WTC11 (cell line): ENCODE data around the gene ZGLP1. TPM values are rescaled to one million over a fixed set of nuclear protein-coding genes. Genes with fewer than 3 reads are reported as not detected.
A peak's percentile ranks its signal among the peaks of the same experiment; 100 is the strongest.

Experiments
- ATAC-seq: fragments of 200-7000 bp; cut with Tn5 transposase; 2 replicates; pipeline ENCODE4 v1.10.0; 2021; ENCODE audit warnings: mild to moderate bottlenecking, moderate library complexity
- Bru-seq: library from RNA; stranded (reverse); fragments of 400-500 nt; gene quantifications from one replicate; lab custom pipeline; 2021; lab: Mats Ljungman, UMichigan
- CTCF ChIA-PET: fragments of 300-600 bp; sonication (Branson Sonifier 250); formaldehyde crosslinking; loops from one replicate; lab custom pipeline; 2021; ENCODE audit warnings: antibody characterized with exemption; lab: Charles Lee
- POLR2A ChIA-PET: fragments of 350-600 bp; sonication (Branson Sonifier 250); formaldehyde crosslinking; loops from one replicate; lab custom pipeline; 2021; ENCODE audit warnings: antibody characterized with exemption; lab: Charles Lee
- DNase-seq: peaks from one replicate; pipeline ENCODE4 v3.0.0; 2021; ENCODE audit warnings: low spot score
- H3K27ac Mint-ChIP-seq: 2 replicates; pipeline ENCODE4 v1.8.0; 2021; ENCODE audit warnings: mixed read lengths
- H3K27me3 Mint-ChIP-seq: 2 replicates; pipeline ENCODE4 v1.8.0; 2021; ENCODE audit warnings: low read depth, mild to moderate bottlenecking, moderate library complexity, mixed read lengths
- H3K36me3 Mint-ChIP-seq: 2 replicates; pipeline ENCODE4 v1.8.0; 2021; ENCODE audit warnings: mixed read lengths
- H3K4me1 Mint-ChIP-seq: 2 replicates; pipeline ENCODE4 v1.8.0; 2022; ENCODE audit warnings: mixed read lengths
- H3K4me3 Mint-ChIP-seq: 2 replicates; pipeline ENCODE4 v1.8.0; 2021; ENCODE audit warnings: mild to moderate bottlenecking, moderate library complexity, mixed read lengths
- H3K9me3 Mint-ChIP-seq: 2 replicates; pipeline ENCODE4 v1.8.0; 2021; ENCODE audit warnings: mixed read lengths
- ARID4B ChIP-seq: sonication (generic); formaldehyde crosslinking; IDR thresholded peaks from 2 replicates; pipeline ENCODE4 v1.8.0; 2023; ENCODE audit warnings: missing genetic modification reagents, mild to moderate bottlenecking, borderline replicate concordance
- E2F1 ChIP-seq: sonication (generic); formaldehyde crosslinking; IDR thresholded peaks from 2 replicates; pipeline ENCODE4 v1.8.0; 2022; ENCODE audit warnings: mild to moderate bottlenecking, missing genetic modification reagents
- FOXJ3 ChIP-seq: sonication (generic); formaldehyde crosslinking; IDR thresholded peaks from 2 replicates; pipeline ENCODE4 v1.9.0; 2021; ENCODE audit warnings: missing genetic modification reagents, mild to moderate bottlenecking, borderline replicate concordance
- MAX ChIP-seq: sonication (generic); formaldehyde crosslinking; IDR thresholded peaks from 2 replicates; pipeline ENCODE4 v1.8.0; 2022; ENCODE audit warnings: mild to moderate bottlenecking, missing genetic modification reagents
- MXD4 ChIP-seq: fragments of 250-450 bp; sonication (Bioruptor Pico); IDR thresholded peaks from 2 replicates; pipeline ENCODE4 v1.8.0; 2021; ENCODE audit warnings: mild to moderate bottlenecking, moderate library complexity, borderline replicate concordance
- NFATC4 ChIP-seq: fragments of 250-450 bp; sonication (Bioruptor Pico); IDR thresholded peaks from 2 replicates; pipeline ENCODE4 v1.9.0; 2021; ENCODE audit warnings: mild to moderate bottlenecking
- NR2C2 ChIP-seq: sonication (generic); formaldehyde crosslinking; IDR thresholded peaks from 2 replicates; pipeline ENCODE4 v1.8.0; 2022; ENCODE audit warnings: mild to moderate bottlenecking, missing genetic modification reagents
- RELA ChIP-seq: sonication (generic); formaldehyde crosslinking; IDR thresholded peaks from 2 replicates; pipeline ENCODE4 v1.8.1; 2022; ENCODE audit warnings: missing genetic modification reagents, mild to moderate bottlenecking, borderline replicate concordance
- RORB ChIP-seq: fragments of 250-450 bp; sonication (Bioruptor Pico); IDR thresholded peaks from 2 replicates; pipeline ENCODE4 v1.9.0; 2021; ENCODE audit warnings: mild to moderate bottlenecking
- STAT6 ChIP-seq: sonication (generic); formaldehyde crosslinking; conservative IDR thresholded peaks from 2 replicates; pipeline ENCODE4 v1.8.1; 2023; ENCODE audit warnings: mild to moderate bottlenecking, low read depth, missing genetic modification reagents, moderate library complexity
- TEAD1 ChIP-seq: sonication (generic); formaldehyde crosslinking; IDR thresholded peaks from 2 replicates; pipeline ENCODE4 v1.8.0; 2022; ENCODE audit warnings: mild to moderate bottlenecking, missing genetic modification reagents
- ZBTB21 ChIP-seq: sonication (generic); formaldehyde crosslinking; IDR thresholded peaks from 2 replicates; pipeline ENCODE4 v1.8.1; 2023; ENCODE audit warnings: mild to moderate bottlenecking, missing genetic modification reagents, borderline replicate concordance
- ZMAT4 ChIP-seq: fragments of 250-450 bp; sonication (Bioruptor Pico); IDR thresholded peaks from 2 replicates; pipeline ENCODE4 v1.9.0; 2021; ENCODE audit warnings: mild to moderate bottlenecking
- long read RNA-seq, 3 experiments: library from RNA in 1 of 3; library from capped mRNA in 1 of 3; library from polyadenylated mRNA in 1 of 3; unstranded in 2 of 3; stranded (forward) in 1 of 3; transcript quantifications; one replicate each; pipeline ENCODE4 v2.0.0, GENCODE V29; 2021
- total RNA-seq: library from RNA; stranded (reverse); gene quantifications from 3 replicates; pipeline ENCODE4 v1.2.3, GENCODE V29; 2021

The ZGLP1 gene
- total RNA-seq = 5.9 to 8.9 TPM (median 7.7 TPM) in 3 replicates
- percentile 51 among the genes with signal in this experiment for Bru-seq, nascent RNA
- long read RNA-seq, experiment 1, partial matches to known transcripts = 0 of 3 reads
- long read RNA-seq, experiment 1, other reads (novel, unspliced or antisense) = 0 of 3 reads
- long read RNA-seq, experiment 2 = 0 reads
- long read RNA-seq, experiment 3 = 0 reads

- Mint-ChIP-seq H3K4me3 (no peak within 1 kb of the TSS), H3K27ac (no peak within 1 kb of the TSS), H3K4me1 (peaks cover 2% of the 10 kb centered on the region), H3K27me3 (no peaks in the 10 kb centered on the region), H3K9me3 (no peaks in the 10 kb centered on the region), H3K36me3 (no peaks in the 10 kb centered on the region)
- ATAC-seq (no peak), DNase-seq (no peak)
- ChIA-PET POLR2A (interaction anchor here (1.2 kb wide), 1 partner anchor 14 kb away, joined by 4 read pairs; no protein-coding TSS in a partner anchor), CTCF (interaction anchor here (1.7 kb wide), 1 partner anchor 50 kb away, joined by 6 read pairs; no protein-coding TSS in a partner anchor)
- no peak for TF ChIP-seq NR2C2 (CRISPR knock-in tag)
These were observed at the start of gene ZGLP1 for GRCh38 chr19:10309423-10309822. ZGLP1 (minus strand) TSS chr19:10309815.

GRCh38 chr19:10356431-10356830, 46.8 kb upstream of the ZGLP1 start:
- Mint-ChIP-seq H3K36me3 (no peaks in the 10 kb centered on the region; the same call in 1 of the 2 replicates), H3K9me3 (no peaks in the 10 kb centered on the region)
- TF ChIP-seq NFATC4 (CRISPR knock-in tag) (no peak), E2F1 (CRISPR knock-in tag) (no peak), ZMAT4 (CRISPR knock-in tag) (no peak), MXD4 (CRISPR knock-in tag) (no peak), NR2C2 (CRISPR knock-in tag) (no peak), RELA (no peak), MAX (CRISPR knock-in tag) (no peak), STAT6 (CRISPR knock-in tag) (no peak), ZBTB21 (CRISPR knock-in tag) (no peak), ARID4B (CRISPR knock-in tag) (no peak), FOXJ3 (no peak), RORB (no peak), TEAD1 (CRISPR knock-in tag) (no peak)
- TF ChIP-seq, all 79 proteins: peak for 0
- Mint-ChIP-seq H3K27me3 (no peaks in the 10 kb centered on the region), H3K4me3 (no peak overlapping the region), H3K27ac (no peak overlapping the region), H3K4me1 (peaks cover 14% of the 10 kb centered on the region)
- DNase-seq (no peak), ATAC-seq (no peak)
- POLR2A ChIA-PET = no interaction called here
- CTCF ChIA-PET = interaction anchor here (1.3 kb wide), 1 partner anchor 32 kb away, joined by 3 read pairs; no protein-coding TSS in a partner anchor
